Measurements from ENCODE around the gene SIK2. TPM values are rescaled to one million over a fixed set of nuclear protein-coding genes. Genes with fewer than 3 reads are reported as not detected.

The SIK2 gene
- total RNA-seq, 1 donor from 2014 or later, result 16.3 TPM

DNA sequence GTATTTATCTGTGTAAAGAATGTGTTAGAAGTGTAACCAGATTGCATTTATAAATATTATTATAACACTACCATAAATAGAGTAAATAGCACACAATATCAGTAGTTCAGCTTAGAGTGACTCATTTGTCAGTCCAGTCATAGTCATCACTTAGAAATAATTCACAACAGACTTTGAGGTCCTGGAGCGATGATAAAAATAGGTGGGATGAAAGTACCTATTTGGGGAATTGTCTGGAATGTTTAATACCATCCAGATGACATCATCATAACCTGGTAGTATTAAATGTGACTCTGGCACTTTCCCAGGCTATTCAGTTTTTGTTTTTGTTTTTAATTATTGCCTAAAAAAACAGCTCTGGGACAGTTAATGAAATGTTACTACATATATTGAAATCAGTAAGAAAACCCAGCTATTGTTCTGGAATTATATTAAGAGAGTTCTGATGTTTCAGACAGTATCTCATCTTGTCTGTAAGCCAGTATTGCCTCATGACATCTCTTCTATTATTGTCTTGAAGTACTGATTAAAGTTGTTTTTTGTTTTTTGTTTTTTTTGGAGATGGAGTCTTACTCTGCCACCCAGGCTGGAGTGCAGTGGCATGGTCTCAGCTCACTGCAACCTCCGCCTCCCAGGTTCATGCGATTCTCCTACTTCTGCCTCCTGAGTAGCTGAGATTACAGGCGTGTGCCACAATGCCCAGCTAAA lies 74.8 kb downstream of the SIK2 start:
- Histone ChIP-seq H3K9me3 (ENCODE audit: low read depth) (no peaks in the 10 kb centered on the region), H3K79me2 (ENCODE audit: low read depth) (no peaks in the 10 kb centered on the region), H3F3A (ENCODE audit: low read depth) (no peaks in the 10 kb centered on the region), H3K4me3 (no peak overlapping the region), H3K27me3 (no peaks in the 10 kb centered on the region), H4K20me1 (ENCODE audit: low read depth) (no peaks in the 10 kb centered on the region), H3K36me3 (no peaks in the 10 kb centered on the region), H3K4me2 (no peak overlapping the region), H3K4me1 (no peaks in the 10 kb centered on the region), H2AFZ (replicated peaks) (no peak overlapping the region), H3K9ac (no peak overlapping the region), H3K27ac (no peak overlapping the region)
- Mint-ChIP-seq H3K4me1 (no peaks in the 10 kb centered on the region), H3K9me3 (no peaks in the 10 kb centered on the region), H3K27me3 (ENCODE audit: insufficient read depth, low read depth) (no peaks in the 10 kb centered on the region), H3K27ac (no peak overlapping the region), H3K4me3 (no peak overlapping the region), H3K36me3 (peaks cover 20% of the 10 kb centered on the region)
- no peak for DNase-seq (ENCODE audit: low spot score)
- TF ChIP-seq EZH2 (IDR thresholded peaks at IDR 0.05) (no peak), CTCF (IDR thresholded peaks at IDR 0.05) (no peak), EZH2phosphoT487 (IDR thresholded peaks at IDR 0.05) (no peak)

- H3K9me3 Mint-ChIP-seq, result no peaks in the 10 kb centered on the region
- Histone ChIP-seq H2AFZ (replicated peaks) (no peak overlapping the region), H3K9ac (no peak overlapping the region), H3F3A (ENCODE audit: low read depth) (no peaks in the 10 kb centered on the region), H3K9me3 (ENCODE audit: low read depth) (no peaks in the 10 kb centered on the region), H3K4me2 (no peak overlapping the region), H3K4me3 (no peak overlapping the region), H3K79me2 (ENCODE audit: low read depth) (no peaks in the 10 kb centered on the region), H3K27me3 (no peaks in the 10 kb centered on the region), H3K27ac (no peak overlapping the region), H3K4me1 (no peaks in the 10 kb centered on the region), H4K20me1 (ENCODE audit: low read depth) (peaks cover 2% of the 10 kb centered on the region), H3K36me3 (no peaks in the 10 kb centered on the region)
- H3K4me1 Mint-ChIP-seq, result no peaks in the 10 kb centered on the region
- H3K27ac Mint-ChIP-seq, result no peak overlapping the region
- no peak overlapping the region for H3K4me3 Mint-ChIP-seq
- no peak for TF ChIP-seq EZH2 (IDR thresholded peaks at IDR 0.05)
- no peak for TF ChIP-seq CTCF (IDR thresholded peaks at IDR 0.05)
- TF ChIP-seq EZH2phosphoT487 (IDR thresholded peaks at IDR 0.05), result no peak
- DNase-seq (ENCODE audit: low spot score), result no peak
- no peaks in the 10 kb centered on the region for H3K27me3 Mint-ChIP-seq (ENCODE audit: insufficient read depth, low read depth)
- H3K36me3 Mint-ChIP-seq, result peaks cover 7% of the 10 kb centered on the region
These were observed 78.4 kb downstream of the SIK2 start for GRCh38 chr11:111680486-111681175.

DNA sequence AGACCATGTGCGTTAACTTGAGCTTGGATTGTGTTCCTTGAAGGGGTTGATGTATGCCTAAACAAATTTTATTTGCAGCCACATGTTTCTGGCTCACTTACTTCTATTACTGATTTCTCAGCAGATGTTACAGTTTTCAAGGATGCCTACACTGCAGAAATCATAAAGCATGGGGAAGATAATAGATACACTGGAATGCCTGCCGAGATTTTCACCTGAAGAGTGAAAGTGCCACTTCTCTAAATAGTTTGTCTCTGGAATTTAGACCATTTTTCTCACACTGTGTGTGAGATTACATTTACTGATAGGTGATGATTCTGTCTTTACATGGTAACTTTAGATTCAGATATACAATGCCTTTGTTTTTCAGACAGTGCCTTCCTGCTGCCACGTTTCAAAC lies 81.6 kb downstream of the SIK2 start:
- TF ChIP-seq CTCF (IDR thresholded peaks at IDR 0.05) (no peak), EZH2phosphoT487 (IDR thresholded peaks at IDR 0.05) (no peak), EZH2 (IDR thresholded peaks at IDR 0.05) (no peak)
- Histone ChIP-seq H3K4me3 (no peak overlapping the region), H3F3A (ENCODE audit: low read depth) (no peaks in the 10 kb centered on the region), H3K27me3 (no peaks in the 10 kb centered on the region), H3K27ac (no peak overlapping the region), H3K9me3 (ENCODE audit: low read depth) (no peaks in the 10 kb centered on the region), H3K36me3 (no peaks in the 10 kb centered on the region), H4K20me1 (ENCODE audit: low read depth) (peaks cover 2% of the 10 kb centered on the region), H3K9ac (no peak overlapping the region), H3K79me2 (ENCODE audit: low read depth) (no peaks in the 10 kb centered on the region), H3K4me1 (no peaks in the 10 kb centered on the region), H2AFZ (replicated peaks) (no peak overlapping the region), H3K4me2 (no peak overlapping the region)
- H3K27me3 Mint-ChIP-seq (ENCODE audit: insufficient read depth, low read depth), result no peaks in the 10 kb centered on the region
- no peak overlapping the region for H3K27ac Mint-ChIP-seq
- no peak for DNase-seq (ENCODE audit: low spot score)
- no peaks in the 10 kb centered on the region for H3K9me3 Mint-ChIP-seq
- no peaks in the 10 kb centered on the region for H3K4me1 Mint-ChIP-seq
- no peak overlapping the region for H3K4me3 Mint-ChIP-seq
- H3K36me3 Mint-ChIP-seq, result peaks cover 7% of the 10 kb centered on the region
